HG03558 (cell line): ENCODE data around the gene SARS1.
A peak's percentile ranks its signal among the peaks of the same experiment; 100 is the strongest.
"Not testable (repeated sequence)": the region's sequence is repeated elsewhere in the genome, so short reads cannot be mapped to it uniquely, and the experiment has no call there.

ENCODE experiments used
- ATAC-seq: cut with Tn5 transposase; IDR thresholded peaks from one replicate; pipeline ENCODE4 v1.9.1; 2021; ENCODE audit warnings: moderate number of reproducible peaks; ENCODE audit not compliant: unreplicated experiment; ENCODE audit errors: extremely low read depth

SARS1 gene

GRCh38 chr1:109272021-109272799 lies 58.5 kb downstream of the SARS1 start:
- ATAC-seq: no peak

- ATAC-seq: no peak
Observed at GRCh38 chr1:109272831-109273547, 59.3 kb downstream of the SARS1 start.

GRCh38 chr1:109273570-109274288 lies 60.0 kb downstream of the SARS1 start:
- ATAC-seq: no peak

GRCh38 chr1:109274533-109275476 lies 61.1 kb downstream of the SARS1 start:
- ATAC-seq: no peak

GRCh38 chr1:109275706-109276345 lies 62.1 kb downstream of the SARS1 start:
- ATAC-seq: no peak

GRCh38 chr1:109277434-109278204 lies 63.9 kb downstream of the SARS1 start:
- no peak for ATAC-seq

GRCh38 chr1:109279615-109280278 lies 66.0 kb downstream of the SARS1 start:
- ATAC-seq: no peak

GRCh38 chr1:109280862-109281261 lies 67.1 kb downstream of the SARS1 start:
- ATAC-seq: no peak

- ATAC-seq: no peak
Observed at GRCh38 chr1:109281680-109282496, 68.2 kb downstream of the SARS1 start.

- ATAC-seq: no peak
Observed at GRCh38 chr1:109282497-109282951, 68.8 kb downstream of the SARS1 start.

- ATAC-seq: peak; percentile 74
Observed at GRCh38 chr1:109282952-109283747, 69.4 kb downstream of the SARS1 start, which contains the start of gene PSRC1. Gene PSRC1 (minus strand): TSS chr1:109283145.

GRCh38 chr1:109283748-109284600 lies 70.3 kb downstream of the SARS1 start:
- no peak for ATAC-seq

- ATAC-seq: not testable (repeated sequence)
Observed at GRCh38 chr1:109286762-109287161, 73.0 kb downstream of the SARS1 start.
